Osteocyte (in vitro differentiated cells): ENCODE measurements around the gene PI4KA. TPM values are rescaled to one million over a fixed set of nuclear protein-coding genes. Genes with fewer than 3 reads are reported as not detected.
A peak's percentile ranks its signal among the peaks of the same experiment; 100 is the strongest.

Experiments
- DNase-seq: peaks from one replicate; pipeline ENCODE4 v3.0.0; 2021; ENCODE audit warnings: mixed read lengths; ENCODE audit not compliant: unreplicated experiment; ENCODE audit errors: extremely low spot score
- H3K27ac Mint-ChIP-seq: one replicate; pipeline ENCODE4 v1.8.0; 2021; ENCODE audit warnings: mild to moderate bottlenecking, mixed read lengths; ENCODE audit not compliant: unreplicated experiment
- H3K27me3 Mint-ChIP-seq: one replicate; pipeline ENCODE4 v1.8.0; 2021; ENCODE audit warnings: mixed read lengths; ENCODE audit not compliant: unreplicated experiment
- H3K36me3 Mint-ChIP-seq: one replicate; pipeline ENCODE4 v1.8.0; 2021; ENCODE audit warnings: mixed read lengths; ENCODE audit not compliant: unreplicated experiment
- H3K4me1 Mint-ChIP-seq: one replicate; pipeline ENCODE4 v1.8.0; 2021; ENCODE audit warnings: mixed read lengths; ENCODE audit not compliant: unreplicated experiment
- H3K4me3 Mint-ChIP-seq: one replicate; pipeline ENCODE4 v1.8.0; 2021; ENCODE audit warnings: mild to moderate bottlenecking, moderate library complexity, mixed read lengths; ENCODE audit not compliant: unreplicated experiment
- H3K9me3 Mint-ChIP-seq: one replicate; pipeline ENCODE4 v1.8.0; 2021; ENCODE audit warnings: mixed read lengths; ENCODE audit not compliant: unreplicated experiment
- total RNA-seq: library from RNA; stranded (reverse); gene quantifications from 2 replicates; pipeline ENCODE4 v1.2.1, GENCODE V29; 2021
- TF ChIP-seq, protein P1 (sequence below): fragments of 200-600 bp; sonication (generic); IDR thresholded peaks from 2 replicates; pipeline ENCODE4 v1.5.0; 2021; ENCODE audit warnings: antibody characterized with exemption, mild to moderate bottlenecking, moderate library complexity

The PI4KA gene
- total RNA-seq, 1 donor from 2014 or later: 108 TPM

DNA sequence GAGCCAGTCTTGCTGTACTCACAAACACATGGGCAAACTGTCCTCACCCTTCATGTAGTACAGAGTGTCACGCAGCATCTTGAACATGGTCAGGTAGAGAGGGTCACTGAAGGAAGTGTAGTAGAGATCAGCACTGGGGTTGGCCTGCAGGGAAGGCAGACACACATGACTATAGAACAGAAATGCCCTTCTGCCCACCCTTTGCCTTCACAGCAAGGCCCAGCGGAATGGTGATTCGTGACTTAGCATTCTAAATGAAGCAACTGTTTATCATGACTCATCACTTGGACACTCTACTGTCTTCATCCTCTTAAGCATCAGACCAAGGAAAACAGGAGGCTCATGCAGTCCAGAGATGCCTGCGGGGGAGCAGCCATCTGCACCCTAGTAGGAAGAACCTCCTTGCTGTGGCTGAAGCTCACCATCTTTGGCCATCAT, 51.3 kb downstream of the PI4KA start:
- no peaks in the 10 kb centered on the region for H3K27me3 Mint-ChIP-seq

DNA sequence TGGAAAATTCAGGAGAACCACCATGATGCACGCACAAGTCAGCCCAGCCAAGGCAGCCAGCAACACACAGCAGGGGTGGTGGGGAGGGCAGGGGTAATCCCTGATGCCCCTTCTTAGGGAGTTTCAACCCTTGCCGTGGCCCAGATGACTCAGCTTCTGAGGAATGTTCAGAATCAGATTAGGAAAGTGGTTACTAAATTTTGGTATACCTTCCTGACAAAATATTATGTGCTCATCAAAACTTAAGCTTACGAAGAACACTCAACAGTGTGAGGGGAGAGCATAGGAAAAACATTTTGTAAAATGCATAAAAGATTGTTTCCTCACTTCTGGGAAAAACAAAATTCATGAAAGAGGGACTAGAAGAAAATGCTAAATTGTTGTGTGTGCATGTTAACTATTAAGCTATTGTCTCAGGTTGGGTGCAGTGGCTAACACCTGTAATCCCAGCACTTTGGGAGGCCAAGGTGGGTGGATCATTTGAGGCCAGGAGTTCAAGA, 52.6 kb downstream of the PI4KA start:
- Mint-ChIP-seq H3K4me3 (no peak overlapping the region), H3K9me3 (no peaks in the 10 kb centered on the region), H3K4me1 (peaks cover 15% of the 10 kb centered on the region), H3K27me3 (no peaks in the 10 kb centered on the region), H3K36me3 (peaks cover 62% of the 10 kb centered on the region), H3K27ac (peak overlapping the region; percentile 23)
- DNase-seq: no peak
- TF ChIP-seq, protein P1, sequence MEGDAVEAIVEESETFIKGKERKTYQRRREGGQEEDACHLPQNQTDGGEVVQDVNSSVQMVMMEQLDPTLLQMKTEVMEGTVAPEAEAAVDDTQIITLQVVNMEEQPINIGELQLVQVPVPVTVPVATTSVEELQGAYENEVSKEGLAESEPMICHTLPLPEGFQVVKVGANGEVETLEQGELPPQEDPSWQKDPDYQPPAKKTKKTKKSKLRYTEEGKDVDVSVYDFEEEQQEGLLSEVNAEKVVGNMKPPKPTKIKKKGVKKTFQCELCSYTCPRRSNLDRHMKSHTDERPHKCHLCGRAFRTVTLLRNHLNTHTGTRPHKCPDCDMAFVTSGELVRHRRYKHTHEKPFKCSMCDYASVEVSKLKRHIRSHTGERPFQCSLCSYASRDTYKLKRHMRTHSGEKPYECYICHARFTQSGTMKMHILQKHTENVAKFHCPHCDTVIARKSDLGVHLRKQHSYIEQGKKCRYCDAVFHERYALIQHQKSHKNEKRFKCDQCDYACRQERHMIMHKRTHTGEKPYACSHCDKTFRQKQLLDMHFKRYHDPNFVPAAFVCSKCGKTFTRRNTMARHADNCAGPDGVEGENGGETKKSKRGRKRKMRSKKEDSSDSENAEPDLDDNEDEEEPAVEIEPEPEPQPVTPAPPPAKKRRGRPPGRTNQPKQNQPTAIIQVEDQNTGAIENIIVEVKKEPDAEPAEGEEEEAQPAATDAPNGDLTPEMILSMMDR: no peak

More for the DNA sequence above, 51.3 kb downstream of the PI4KA start:
- H3K4me3 Mint-ChIP-seq: no peak overlapping the region
- peaks cover 68% of the 10 kb centered on the region for H3K36me3 Mint-ChIP-seq
- H3K9me3 Mint-ChIP-seq: no peaks in the 10 kb centered on the region
- H3K4me1 Mint-ChIP-seq: peaks cover 15% of the 10 kb centered on the region
- TF ChIP-seq, protein P1: no peak
- DNase-seq: no peak
- peak overlapping the region; percentile 68 for H3K27ac Mint-ChIP-seq

DNA sequence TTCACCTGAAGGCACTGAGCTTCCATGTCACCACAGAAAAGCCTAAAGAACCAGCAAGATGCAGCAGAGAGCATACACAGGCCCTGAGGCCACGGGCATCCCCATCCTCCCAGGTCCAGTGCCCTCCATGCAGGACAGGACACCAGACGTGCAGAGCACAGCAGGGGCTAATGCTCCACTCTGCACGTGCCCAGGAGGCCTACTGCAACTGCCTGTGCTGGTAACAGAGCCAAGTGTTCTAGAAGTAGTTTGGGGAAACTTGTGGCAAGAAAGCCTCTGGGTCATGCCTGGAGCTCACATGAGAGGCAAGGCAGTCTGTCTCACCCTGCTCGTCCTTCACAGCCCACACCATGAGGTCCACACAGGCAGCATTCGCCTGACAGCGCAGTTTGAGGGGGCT, 54.0 kb downstream of the PI4KA start:
- no peak for DNase-seq
- H3K4me3 Mint-ChIP-seq: no peak overlapping the region
- H3K9me3 Mint-ChIP-seq: no peaks in the 10 kb centered on the region

DNA sequence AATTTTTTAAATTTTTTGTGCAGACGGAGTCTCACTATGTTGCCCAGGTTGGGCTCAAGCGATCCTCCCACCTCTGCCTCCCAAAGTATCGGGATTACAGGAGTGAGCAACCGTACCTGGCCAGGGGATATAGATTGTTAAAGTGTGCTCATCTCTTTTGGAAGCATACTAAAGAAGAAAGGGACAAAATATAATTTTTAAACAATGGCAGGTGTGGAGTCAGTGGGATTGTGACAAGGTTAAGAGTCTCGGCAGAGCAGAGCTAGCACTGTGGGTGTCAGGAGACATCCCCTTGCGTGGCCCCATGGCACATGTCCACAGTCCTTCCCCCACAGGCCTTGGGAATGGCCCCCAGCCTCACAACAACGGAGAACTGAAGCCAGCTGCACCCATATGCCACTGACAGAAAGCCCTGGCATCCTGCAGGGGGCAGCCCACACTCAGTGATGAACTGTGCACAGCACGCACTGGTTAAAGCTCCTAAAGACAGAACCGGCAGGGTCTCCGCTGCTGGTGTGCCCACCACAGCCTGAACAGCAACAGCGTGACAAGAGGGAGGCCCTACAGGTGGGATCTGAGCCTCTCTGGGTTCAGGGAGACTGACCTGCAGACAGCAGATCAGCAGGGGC, 54.8 kb downstream of the PI4KA start:
- Mint-ChIP-seq H3K4me1 (peaks cover 15% of the 10 kb centered on the region), H3K4me3 (no peak overlapping the region), H3K9me3 (no peaks in the 10 kb centered on the region), H3K27me3 (no peaks in the 10 kb centered on the region), H3K36me3 (peaks cover 64% of the 10 kb centered on the region), H3K27ac (no peak overlapping the region)
- TF ChIP-seq, protein P1: peak; percentile 50
- no peak for DNase-seq

More for the DNA sequence above, 54.0 kb downstream of the PI4KA start:
- no peaks in the 10 kb centered on the region for H3K27me3 Mint-ChIP-seq
- TF ChIP-seq, protein P1: no peak
- peaks cover 62% of the 10 kb centered on the region for H3K36me3 Mint-ChIP-seq
- H3K27ac Mint-ChIP-seq: no peak overlapping the region
- peaks cover 15% of the 10 kb centered on the region for H3K4me1 Mint-ChIP-seq

DNA sequence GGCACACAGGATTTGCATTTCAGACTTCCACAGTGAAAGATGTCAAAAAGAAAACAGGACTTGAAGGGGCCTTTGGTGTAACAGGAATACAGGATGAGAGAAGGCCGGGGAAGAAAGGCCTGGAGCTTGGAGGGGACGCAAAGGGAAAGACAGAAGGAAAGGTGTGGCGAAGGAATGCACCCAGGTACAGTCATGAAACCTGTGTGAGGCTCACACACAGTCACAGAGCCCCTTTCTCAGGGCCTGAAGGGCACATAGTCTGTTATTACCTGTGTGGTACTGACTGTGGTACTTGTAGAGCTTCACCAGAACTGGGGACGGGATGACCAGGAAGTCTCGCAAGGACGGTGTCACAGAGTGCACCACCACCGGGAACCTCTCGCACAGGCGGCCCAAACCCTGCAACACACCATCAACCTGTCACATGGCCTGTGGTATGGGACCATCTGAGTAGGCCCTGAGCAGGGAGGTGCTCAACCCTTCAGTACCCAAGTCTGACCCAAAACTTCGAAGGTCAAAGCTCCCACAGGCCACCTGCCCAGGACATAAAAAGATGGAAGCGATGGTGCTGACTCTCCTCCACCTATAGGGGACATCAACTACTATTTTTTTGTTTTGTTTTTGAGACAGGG, 55.6 kb downstream of the PI4KA start:
- TF ChIP-seq, protein P1: no peak
- DNase-seq: no peak
- Mint-ChIP-seq H3K36me3 (peaks cover 68% of the 10 kb centered on the region), H3K27me3 (no peaks in the 10 kb centered on the region), H3K27ac (no peak overlapping the region), H3K4me1 (peaks cover 15% of the 10 kb centered on the region), H3K4me3 (no peak overlapping the region), H3K9me3 (no peaks in the 10 kb centered on the region)
